Measurements from ENCODE around the gene VARS1. TPM values are rescaled to one million over a fixed set of nuclear protein-coding genes. Genes with fewer than 3 reads are reported as not detected.
A peak's percentile ranks its signal among the peaks of the same experiment; 100 is the strongest.

Gene VARS1
- total and polyA plus RNA-seq, 2 of the 4 experiments (the other 2 are of a cell fraction): 41.2 to 42.0 TPM

DNA sequence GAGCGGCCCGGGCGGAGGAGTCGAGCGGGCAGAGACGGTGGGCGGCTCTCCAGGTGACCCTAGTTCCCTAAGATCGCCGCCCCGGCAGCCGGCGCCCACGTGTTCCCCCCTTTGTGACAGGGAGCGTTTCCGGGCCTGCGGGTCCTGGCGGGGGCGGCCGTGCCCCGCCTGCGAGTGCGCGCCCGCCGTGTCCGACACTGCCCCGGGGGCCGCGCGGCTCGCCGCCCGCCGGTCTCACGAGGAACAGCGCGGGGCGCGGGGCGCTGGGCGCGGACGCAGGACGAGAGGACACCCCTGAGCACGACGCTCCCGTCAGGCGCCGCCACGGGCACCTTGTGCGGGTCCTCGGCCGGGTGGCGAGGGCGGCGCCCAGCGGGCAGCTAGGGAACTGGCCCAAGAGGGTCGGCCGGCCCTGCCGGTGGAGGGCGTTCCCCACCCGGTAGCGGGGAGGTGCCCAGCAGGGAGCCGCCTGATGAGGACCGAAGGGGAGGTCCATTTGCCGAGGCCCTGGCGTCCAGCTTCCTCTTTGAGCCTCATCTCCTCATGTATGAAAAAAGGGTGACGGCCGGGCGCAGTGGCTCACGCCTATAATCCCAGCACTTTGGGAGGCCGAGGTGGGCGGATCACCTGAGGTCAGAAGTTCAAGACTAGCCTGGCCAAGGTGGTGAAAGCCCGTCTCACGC lies at the start of gene VARS1 (continued):
- TF ChIP-seq, protein P1, sequence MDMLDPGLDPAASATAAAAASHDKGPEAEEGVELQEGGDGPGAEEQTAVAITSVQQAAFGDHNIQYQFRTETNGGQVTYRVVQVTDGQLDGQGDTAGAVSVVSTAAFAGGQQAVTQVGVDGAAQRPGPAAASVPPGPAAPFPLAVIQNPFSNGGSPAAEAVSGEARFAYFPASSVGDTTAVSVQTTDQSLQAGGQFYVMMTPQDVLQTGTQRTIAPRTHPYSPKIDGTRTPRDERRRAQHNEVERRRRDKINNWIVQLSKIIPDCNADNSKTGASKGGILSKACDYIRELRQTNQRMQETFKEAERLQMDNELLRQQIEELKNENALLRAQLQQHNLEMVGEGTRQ (IDR thresholded peaks at IDR 0.05; ENCODE audit: low read depth, low read length): peak; percentile 69
- TF ChIP-seq RAD21 (IDR thresholded peaks at IDR 0.05; ENCODE audit: low read length): peak; percentile 53
- no peak for TF ChIP-seq CHD1 (IDR thresholded peaks at IDR 0.05; ENCODE audit: low read depth, low read length)
- peak; percentile 61 for TF ChIP-seq SMC3 (IDR thresholded peaks at IDR 0.05; ENCODE audit: low read depth, low read length)

DNA sequence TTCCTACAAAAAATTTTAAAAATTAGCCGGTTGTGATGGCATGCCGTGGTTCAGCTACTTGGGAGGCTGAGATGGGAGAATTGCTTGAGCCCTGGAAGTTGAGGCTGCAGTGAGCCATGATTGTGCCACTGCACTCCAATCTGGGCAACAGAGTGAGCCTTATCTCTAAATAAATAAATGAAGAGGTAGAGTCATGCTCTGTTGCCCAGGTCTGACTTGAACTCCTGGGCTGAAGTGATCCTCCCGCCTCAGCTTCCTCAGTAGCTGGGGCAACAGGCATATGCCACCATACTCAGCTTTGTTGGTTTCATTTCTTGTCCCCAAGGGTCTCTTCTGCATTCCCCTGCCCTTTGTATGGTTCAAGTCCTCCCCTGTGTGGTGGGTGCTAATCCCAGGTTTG lies 49.0 kb upstream of the VARS1 start:
- WGBS, 2 experiments (ENCODE audit: extremely low coverage in 2 of 2, insufficient read length in 1 of 2): 71% methylated on average over 1 of the region's 3 CpGs; no CpG with 5 or more reads in 1 of the 2 experiments
- H3K14ac ChIP-seq (replicated peaks; ENCODE audit: low read depth, low read length): no peak overlapping the region
- H3K36me3 ChIP-seq (ENCODE audit: control insufficient read depth, insufficient read depth, low read length): peaks cover 14% of the 10 kb centered on the region
- no peak overlapping the region for H3K18ac ChIP-seq (ENCODE audit: low read depth, low read length)
- no peak overlapping the region for H2AK5ac ChIP-seq (ENCODE audit: low read depth, low read length)
- ATAC-seq (ENCODE audit: low read depth): no peak
- no peak overlapping the region for H2BK20ac ChIP-seq (ENCODE audit: low read depth, low read length)
- no peaks in the 10 kb centered on the region; the same call in 1 of the 2 replicates for H3K9me1 ChIP-seq (ENCODE audit: insufficient read depth, low read length)
- dilution Hi-C loops (cut with HindIII; ENCODE audit: low sequenced_read_pairs, unreplicated experiment) (no loop called here), in situ Hi-C loops (cut with MboI; ENCODE audit: low sequenced_read_pairs) (no loop called here), intact Hi-C loops (cut with micrococcal nuclease) (no loop called here)
- POLR2A ChIA-PET (ENCODE audit: unreplicated experiment): no interaction called here
- TF ChIP-seq, protein P2, sequence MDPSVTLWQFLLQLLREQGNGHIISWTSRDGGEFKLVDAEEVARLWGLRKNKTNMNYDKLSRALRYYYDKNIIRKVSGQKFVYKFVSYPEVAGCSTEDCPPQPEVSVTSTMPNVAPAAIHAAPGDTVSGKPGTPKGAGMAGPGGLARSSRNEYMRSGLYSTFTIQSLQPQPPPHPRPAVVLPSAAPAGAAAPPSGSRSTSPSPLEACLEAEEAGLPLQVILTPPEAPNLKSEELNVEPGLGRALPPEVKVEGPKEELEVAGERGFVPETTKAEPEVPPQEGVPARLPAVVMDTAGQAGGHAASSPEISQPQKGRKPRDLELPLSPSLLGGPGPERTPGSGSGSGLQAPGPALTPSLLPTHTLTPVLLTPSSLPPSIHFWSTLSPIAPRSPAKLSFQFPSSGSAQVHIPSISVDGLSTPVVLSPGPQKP (IDR thresholded peaks at IDR 0.05; ENCODE audit: borderline replicate concordance, low read depth, low read length): no peak
- TF ChIP-seq FOS (IDR thresholded peaks at IDR 0.05; ENCODE audit: low read depth, low read length) (no peak), RFX5 (IDR thresholded peaks at IDR 0.05; ENCODE audit: low read depth, low read length) (no peak), MAZ (IDR thresholded peaks at IDR 0.05; ENCODE audit: borderline replicate concordance, low read depth, low read length) (no peak), POLR2A (IDR thresholded peaks at IDR 0.05; ENCODE audit: low read depth, low read length) (no peak), BHLHE40 (IDR thresholded peaks at IDR 0.05; ENCODE audit: low read depth, low read length) (no peak), CEBPB (IDR thresholded peaks at IDR 0.05; ENCODE audit: low read depth, low read length) (no peak)
- TF ChIP-seq, protein P3, sequence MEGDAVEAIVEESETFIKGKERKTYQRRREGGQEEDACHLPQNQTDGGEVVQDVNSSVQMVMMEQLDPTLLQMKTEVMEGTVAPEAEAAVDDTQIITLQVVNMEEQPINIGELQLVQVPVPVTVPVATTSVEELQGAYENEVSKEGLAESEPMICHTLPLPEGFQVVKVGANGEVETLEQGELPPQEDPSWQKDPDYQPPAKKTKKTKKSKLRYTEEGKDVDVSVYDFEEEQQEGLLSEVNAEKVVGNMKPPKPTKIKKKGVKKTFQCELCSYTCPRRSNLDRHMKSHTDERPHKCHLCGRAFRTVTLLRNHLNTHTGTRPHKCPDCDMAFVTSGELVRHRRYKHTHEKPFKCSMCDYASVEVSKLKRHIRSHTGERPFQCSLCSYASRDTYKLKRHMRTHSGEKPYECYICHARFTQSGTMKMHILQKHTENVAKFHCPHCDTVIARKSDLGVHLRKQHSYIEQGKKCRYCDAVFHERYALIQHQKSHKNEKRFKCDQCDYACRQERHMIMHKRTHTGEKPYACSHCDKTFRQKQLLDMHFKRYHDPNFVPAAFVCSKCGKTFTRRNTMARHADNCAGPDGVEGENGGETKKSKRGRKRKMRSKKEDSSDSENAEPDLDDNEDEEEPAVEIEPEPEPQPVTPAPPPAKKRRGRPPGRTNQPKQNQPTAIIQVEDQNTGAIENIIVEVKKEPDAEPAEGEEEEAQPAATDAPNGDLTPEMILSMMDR (conservative IDR thresholded peaks at IDR 0.05; ENCODE audit: low read depth, low read length): no peak
- peaks cover 0 to 3% of the 10 kb centered on the region in 2 experiments; a peak in 1 of 4 replicates for H3K79me1 ChIP-seq (ENCODE audit: low read depth in 1 of 2, low read length in 2 of 2)
- no peak overlapping the region for H4K91ac ChIP-seq (ENCODE audit: insufficient read depth, low read depth, low read length)
- DNase-seq: no peak
- H4K20me1 ChIP-seq (ENCODE audit: insufficient read depth, low read length): peaks cover 17% of the 10 kb centered on the region
- H2BK120ac ChIP-seq (ENCODE audit: low read depth, low read length): no peak overlapping the region
- BruUV-seq (replicated peaks): no TSS peak
- no peaks in the 10 kb centered on the region for H3K9me3 ChIP-seq (ENCODE audit: control insufficient read depth, insufficient read depth, low read length)
- no peak overlapping the region for H2BK5ac ChIP-seq (ENCODE audit: low read depth, low read length, poor library complexity, severe bottlenecking)
- H3K27ac ChIP-seq (ENCODE audit: insufficient read depth, low read length): no peak overlapping the region
- CTCF ChIA-PET: no interaction called here
- H3K4me2 ChIP-seq (ENCODE audit: low read depth, low read length): no peak overlapping the region
- H2BK15ac ChIP-seq (ENCODE audit: low read depth, low read length): no peak overlapping the region
- H3K23ac ChIP-seq (ENCODE audit: low read depth, low read length): no peak overlapping the region
- H3K4ac ChIP-seq (ENCODE audit: low read depth, low read length): no peak overlapping the region
- H4K8ac ChIP-seq (ENCODE audit: low read depth in 2 of 2, low read length in 2 of 2): no peak overlapping the region
- H3K56ac ChIP-seq (ENCODE audit: extremely low read depth, insufficient read depth, low read length): no peak overlapping the region
- H4K5ac ChIP-seq (ENCODE audit: low read depth, low read length): no peak overlapping the region
- no peaks in the 10 kb centered on the region for H3K27me3 ChIP-seq (ENCODE audit: control insufficient read depth, insufficient read depth, low read length)
- H2AK9ac ChIP-seq (replicated peaks; ENCODE audit: low read depth, low read length, poor library complexity): no peak overlapping the region
- no peaks in the 10 kb centered on the region for H3K4me1 ChIP-seq (ENCODE audit: control insufficient read depth, insufficient read depth, low read length)
- H3K4me3 ChIP-seq (ENCODE audit: insufficient read depth, low read depth, low read length): no peak overlapping the region
- no peak overlapping the region for H2AFZ ChIP-seq (replicated peaks; ENCODE audit: low read length, poor library complexity)
- H3K9ac ChIP-seq (ENCODE audit: low read depth, low read length): no peak overlapping the region

Measured in IMR-90 (cell line).